Osteoblast (primary cell): ENCODE results near the gene SORCS2. TPM values are rescaled to one million over a fixed set of nuclear protein-coding genes. Genes with fewer than 3 reads are reported as not detected.

ENCODE experiments used
- DNase-seq: peaks from one replicate; pipeline ENCODE4 v3.0.0; 2011; ENCODE audit warnings: low spot score, mixed read lengths; ENCODE audit not compliant: insufficient read length; ENCODE audit errors: missing footprints
- H2AFZ ChIP-seq: 2 replicates; pipeline ENCODE4 v1.6.0; 2011; ENCODE audit warnings: mild to moderate bottlenecking, low read length
- H3K27ac ChIP-seq: 2 replicates; pipeline ENCODE4 v1.5.1; 2011; ENCODE audit warnings: mild to moderate bottlenecking, low read depth, low read length, moderate library complexity
- H3K27me3 ChIP-seq: 2 replicates; pipeline ENCODE4 v1.6.0; 2012; ENCODE audit warnings: mild to moderate bottlenecking, control low read depth, inconsistent platforms, low read length, moderate library complexity; ENCODE audit not compliant: insufficient read depth
- H3K36me3 ChIP-seq: 2 replicates; pipeline ENCODE4 v1.5.1; 2011; ENCODE audit warnings: mild to moderate bottlenecking, low read length, control low read depth, moderate library complexity; ENCODE audit not compliant: insufficient read depth
- H3K4me1 ChIP-seq: 2 replicates; pipeline ENCODE4 v1.5.1; 2011; ENCODE audit warnings: mild to moderate bottlenecking, low read length, control low read depth, moderate library complexity; ENCODE audit not compliant: insufficient read depth
- H3K4me2 ChIP-seq: 2 replicates; pipeline ENCODE4 v1.6.0; 2011; ENCODE audit warnings: mild to moderate bottlenecking, low read length; ENCODE audit not compliant: insufficient read depth
- H3K4me3 ChIP-seq: fragments of 200-600 bp; sonication (generic); 3 replicates; pipeline ENCODE4 v1.5.1; 2012; ENCODE audit warnings: mild to moderate bottlenecking, low read length, inconsistent platforms; ENCODE audit not compliant: insufficient read depth
- H3K79me2 ChIP-seq: 2 replicates; pipeline ENCODE4 v1.6.0; 2012; ENCODE audit warnings: mild to moderate bottlenecking, low read length, control low read depth, inconsistent platforms; ENCODE audit not compliant: insufficient read depth
- H3K9me3 ChIP-seq: 2 replicates; pipeline ENCODE4 v1.5.1; 2011; ENCODE audit warnings: low read depth, low read length, control low read depth
- H4K20me1 ChIP-seq: 2 replicates; pipeline ENCODE4 v1.6.0; 2012; ENCODE audit warnings: mild to moderate bottlenecking, low read length, control low read depth; ENCODE audit not compliant: insufficient read depth
- total RNA-seq: library from RNA; depleted of rRNA; stranded (reverse); fragments of >200 nt; gene quantifications from 2 replicates; pipeline ENCODE4 v1.2.3, GENCODE V29; 2012
- TF ChIP-seq, protein P1 (sequence below): IDR thresholded peaks from 2 replicates; pipeline ENCODE4 v1.5.1; 2011; ENCODE audit warnings: mild to moderate bottlenecking, low read depth, low read length, moderate library complexity; ENCODE audit errors: extremely low read depth

The SORCS2 gene
- total RNA-seq, 1 donor = 9.0 TPM

DNA sequence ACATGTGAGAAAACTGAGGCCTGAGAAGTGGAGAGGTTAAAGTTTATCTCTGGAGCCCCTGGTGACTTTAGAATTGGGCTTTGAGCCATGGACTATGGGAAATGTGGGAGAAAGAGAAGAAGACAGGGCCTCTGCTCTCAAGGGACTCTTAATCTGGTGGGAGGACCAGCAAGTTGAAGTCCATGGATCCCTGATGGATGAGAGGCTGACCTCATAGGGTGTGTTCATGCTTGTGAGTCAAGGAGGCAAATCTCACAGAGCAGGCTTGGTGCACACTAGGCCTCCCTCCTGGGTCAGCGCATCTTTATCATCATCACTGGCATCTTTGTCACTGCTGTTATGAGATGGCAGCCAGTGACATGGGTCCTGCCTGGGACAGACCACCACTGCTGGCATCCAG lies 535.4 kb downstream of the SORCS2 start:
- no peaks in the 10 kb centered on the region for H3K9me3 ChIP-seq
- H3K4me2 ChIP-seq = no peak overlapping the region
- no peaks in the 10 kb centered on the region for H3K36me3 ChIP-seq
- H3K4me3 ChIP-seq = no peak overlapping the region
- H3K79me2 ChIP-seq = no peaks in the 10 kb centered on the region
- no peak overlapping the region for H2AFZ ChIP-seq
- no peak overlapping the region for H3K27ac ChIP-seq
- H3K4me1 ChIP-seq = no peaks in the 10 kb centered on the region
- no peaks in the 10 kb centered on the region for H4K20me1 ChIP-seq
- no peaks in the 10 kb centered on the region for H3K27me3 ChIP-seq
- DNase-seq = no peak
- TF ChIP-seq, protein P1, sequence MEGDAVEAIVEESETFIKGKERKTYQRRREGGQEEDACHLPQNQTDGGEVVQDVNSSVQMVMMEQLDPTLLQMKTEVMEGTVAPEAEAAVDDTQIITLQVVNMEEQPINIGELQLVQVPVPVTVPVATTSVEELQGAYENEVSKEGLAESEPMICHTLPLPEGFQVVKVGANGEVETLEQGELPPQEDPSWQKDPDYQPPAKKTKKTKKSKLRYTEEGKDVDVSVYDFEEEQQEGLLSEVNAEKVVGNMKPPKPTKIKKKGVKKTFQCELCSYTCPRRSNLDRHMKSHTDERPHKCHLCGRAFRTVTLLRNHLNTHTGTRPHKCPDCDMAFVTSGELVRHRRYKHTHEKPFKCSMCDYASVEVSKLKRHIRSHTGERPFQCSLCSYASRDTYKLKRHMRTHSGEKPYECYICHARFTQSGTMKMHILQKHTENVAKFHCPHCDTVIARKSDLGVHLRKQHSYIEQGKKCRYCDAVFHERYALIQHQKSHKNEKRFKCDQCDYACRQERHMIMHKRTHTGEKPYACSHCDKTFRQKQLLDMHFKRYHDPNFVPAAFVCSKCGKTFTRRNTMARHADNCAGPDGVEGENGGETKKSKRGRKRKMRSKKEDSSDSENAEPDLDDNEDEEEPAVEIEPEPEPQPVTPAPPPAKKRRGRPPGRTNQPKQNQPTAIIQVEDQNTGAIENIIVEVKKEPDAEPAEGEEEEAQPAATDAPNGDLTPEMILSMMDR = no peak

- H3K36me3 ChIP-seq = no peaks in the 10 kb centered on the region
- no peaks in the 10 kb centered on the region for H4K20me1 ChIP-seq
- no peak for DNase-seq
- no peaks in the 10 kb centered on the region for H3K4me1 ChIP-seq
- H3K27me3 ChIP-seq = no peaks in the 10 kb centered on the region
- no peak overlapping the region for H3K4me2 ChIP-seq
- no peaks in the 10 kb centered on the region for H3K79me2 ChIP-seq
- no peak overlapping the region for H2AFZ ChIP-seq
- no peak overlapping the region for H3K27ac ChIP-seq
- H3K4me3 ChIP-seq = no peak overlapping the region
- TF ChIP-seq, protein P1 = no peak
- H3K9me3 ChIP-seq = no peaks in the 10 kb centered on the region
These were observed 539.1 kb downstream of the SORCS2 start for GRCh38 chr4:7731437-7731836.

- DNase-seq = no peak
- Histone ChIP-seq H3K27me3 (no peaks in the 10 kb centered on the region), H3K4me3 (no peak overlapping the region), H3K4me2 (no peak overlapping the region), H3K36me3 (no peaks in the 10 kb centered on the region), H4K20me1 (no peaks in the 10 kb centered on the region), H3K27ac (no peak overlapping the region), H3K9me3 (no peaks in the 10 kb centered on the region), H3K4me1 (no peaks in the 10 kb centered on the region), H2AFZ (no peak overlapping the region), H3K79me2 (no peaks in the 10 kb centered on the region)
- TF ChIP-seq, protein P1 = no peak
These were observed 539.9 kb downstream of the SORCS2 start for GRCh38 chr4:7732263-7732662.

DNA sequence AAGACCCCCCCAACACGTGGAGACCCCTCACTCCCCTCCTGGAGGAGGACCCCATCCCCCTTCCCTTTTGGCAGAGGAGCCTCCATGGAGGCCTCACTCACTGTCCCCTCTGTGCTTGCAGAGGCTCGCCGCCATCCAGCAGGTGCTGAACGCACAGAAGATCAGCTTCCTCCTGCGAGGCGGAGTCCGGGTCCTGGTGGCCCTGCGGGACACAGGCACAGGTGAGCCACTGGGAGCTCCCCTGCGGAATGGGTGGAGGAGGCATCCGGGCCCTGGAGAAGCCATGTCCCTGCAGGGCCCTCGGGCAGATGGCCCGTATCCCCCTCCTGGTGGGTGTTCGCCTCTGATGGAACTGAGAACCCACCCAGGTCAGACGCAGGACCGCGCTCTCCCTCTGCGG lies 540.9 kb downstream of the SORCS2 start:
- H3K4me2 ChIP-seq = no peak overlapping the region
- no peak overlapping the region for H3K4me3 ChIP-seq
- no peaks in the 10 kb centered on the region for H4K20me1 ChIP-seq
- H3K4me1 ChIP-seq = no peaks in the 10 kb centered on the region
- H3K9me3 ChIP-seq = no peaks in the 10 kb centered on the region
- TF ChIP-seq, protein P1 = no peak
- no peak overlapping the region for H2AFZ ChIP-seq
- no peaks in the 10 kb centered on the region for H3K79me2 ChIP-seq
- H3K27ac ChIP-seq = no peak overlapping the region
- DNase-seq = no peak
- no peaks in the 10 kb centered on the region for H3K27me3 ChIP-seq
- no peaks in the 10 kb centered on the region for H3K36me3 ChIP-seq
